HepG2 (cell line): ENCODE data around the gene MAPK10. TPM values are rescaled to one million over a fixed set of nuclear protein-coding genes. Genes with fewer than 3 reads are reported as not detected.

Experiments used
- ATAC-seq: fragments of 200-7000 bp; cut with Tn5 transposase; 3 replicates; pipeline ENCODE4 v1.9.1; 2020; ENCODE audit warnings: mild to moderate bottlenecking, moderate library complexity
- BruUV-seq: library from RNA; stranded (reverse); fragments of 400-500 nt; replicated peaks from 2 replicates; lab custom pipeline; 2021; lab: Mats Ljungman, UMichigan
- CTCF ChIA-PET: fragments of 300-600 bp; formaldehyde crosslinking; extraction: SDS; loops from one replicate; lab custom pipeline; 2021; ENCODE audit warnings: low total read pairs, inconsistent platforms, low intra/inter-chr PET ratio; lab: Yijun Ruan, JAX
- POLR2A ChIA-PET: fragments of 350-600 bp; sonication (Branson Sonifier 250); formaldehyde crosslinking; loops from one replicate; lab custom pipeline; 2020; ENCODE audit warnings: antibody characterized with exemption, inconsistent platforms; lab: Yijun Ruan, JAX
- DNase-seq: peaks from one replicate; pipeline ENCODE4 v3.0.0-alpha.2; 2015; ENCODE audit warnings: low spot score
- FAIRE-seq: peaks from 3 replicates; lab custom pipeline; 2011; peaks lifted over from hg19 to GRCh38; lab: Jason Lieb, UNC
- H2AFZ ChIP-seq: one replicate; pipeline ENCODE4 v1.6.1; 2011; ENCODE audit warnings: low read length, inconsistent platforms
- H3K27ac ChIP-seq: fragments of 300-600 bp; 3 replicates; pipeline ENCODE4 v1.8.0; 2011; ENCODE audit warnings: mixed run types, mild to moderate bottlenecking, mixed read lengths, low read length, inconsistent platforms; ENCODE audit not compliant: insufficient read depth; ENCODE audit errors: extremely low read length
- H3K27me3 ChIP-seq, 2 experiments: fragments of 200-600 bp in 1 of 2; 2 replicates in 1 of 2; 3 replicates in 1 of 2; pipeline versions ENCODE4 v1.6.0 to v1.8.0; 2011; ENCODE audit warnings: low read length in 2 of 2, mild to moderate bottlenecking in 2 of 2, moderate library complexity in 2 of 2, inconsistent platforms in 1 of 2; ENCODE audit not compliant: insufficient read depth in 2 of 2, control insufficient read depth in 1 of 2
- H3K36me3 ChIP-seq, 2 experiments: fragments of 200-600 bp in 1 of 2; replicated peaks in 1 of 2; 2 replicates in 1 of 2; 3 replicates in 1 of 2; pipeline versions ENCODE4 v1.5.1 to v1.8.0; 2011; ENCODE audit warnings: low read length in 2 of 2, inconsistent platforms in 1 of 2; ENCODE audit not compliant: insufficient read depth in 2 of 2, control insufficient read depth in 1 of 2
- H3K4me1 ChIP-seq: 2 replicates; pipeline ENCODE4 v1.5.1; 2012; ENCODE audit warnings: low read length, inconsistent platforms; ENCODE audit not compliant: insufficient read depth
- H3K4me2 ChIP-seq: 2 replicates; pipeline ENCODE4 v1.6.0; 2011; ENCODE audit warnings: low read depth, low read length, inconsistent platforms
- H3K4me3 ChIP-seq, 3 experiments: fragments of 200-600 bp in 1 of 3; sonication (generic), shearing (Covaris generic) in 1 of 3; replicated peaks in 1 of 3; 2 replicates each; pipeline ENCODE4 v1.5.1; 2011 to 2016; ENCODE audit warnings: low read length in 3 of 3, inconsistent platforms in 2 of 3, low read depth in 2 of 3, mild to moderate bottlenecking in 2 of 3, control low read depth in 1 of 3, mixed read lengths in 1 of 3; ENCODE audit not compliant: insufficient read depth in 1 of 3
- H3K79me2 ChIP-seq: one replicate; pipeline ENCODE4 v1.6.1; 2011; ENCODE audit warnings: low read length, inconsistent platforms; ENCODE audit not compliant: insufficient read depth
- H3K9ac ChIP-seq: 2 replicates; pipeline ENCODE4 v1.6.0; 2011; ENCODE audit warnings: mild to moderate bottlenecking, low read depth, low read length, inconsistent platforms; ENCODE audit not compliant: insufficient read depth
- H3K9me3 ChIP-seq: 2 replicates; pipeline ENCODE4 v1.5.1; 2012; ENCODE audit warnings: mild to moderate bottlenecking, low read length
- H4K20me1 ChIP-seq: 2 replicates; pipeline ENCODE4 v1.6.0; 2011; ENCODE audit warnings: inconsistent platforms, mild to moderate bottlenecking, low read length, moderate library complexity; ENCODE audit not compliant: insufficient read depth
- MED1 ChIP-seq: sonication (generic); formaldehyde crosslinking; IDR thresholded peaks from 2 replicates; pipeline ENCODE4 v1.4.0; 2020; ENCODE audit warnings: missing genetic modification reagents
- RFX3 ChIP-seq: IDR thresholded peaks from 2 replicates; pipeline ENCODE4 v1.6.1; 2016; ENCODE audit warnings: missing biosample characterization, missing genetic modification reagents
- SIX1 ChIP-seq: sonication (generic); formaldehyde crosslinking; IDR thresholded peaks from 2 replicates; pipeline ENCODE4 v1.4.0; 2020; ENCODE audit warnings: missing genetic modification reagents, borderline replicate concordance
- SNAI1 ChIP-seq: sonication (generic); formaldehyde crosslinking; IDR thresholded peaks from 2 replicates; pipeline ENCODE4 v1.5.0; 2020; ENCODE audit warnings: mild to moderate bottlenecking, missing genetic modification reagents, borderline replicate concordance
- SP140L ChIP-seq: sonication (generic); formaldehyde crosslinking; IDR thresholded peaks from 2 replicates; pipeline ENCODE4 v1.4.0; 2020; ENCODE audit warnings: missing genetic modification reagents, borderline replicate concordance
- TSC22D2 ChIP-seq: sonication (generic); formaldehyde crosslinking; IDR thresholded peaks from 2 replicates; pipeline ENCODE4 v1.5.1; 2020; ENCODE audit warnings: missing genetic modification reagents, mild to moderate bottlenecking, borderline replicate concordance
- ZC3H4 ChIP-seq: sonication (generic); formaldehyde crosslinking; IDR thresholded peaks from 2 replicates; pipeline ENCODE4 v1.4.0; 2020; ENCODE audit warnings: missing genetic modification reagents, borderline replicate concordance
- WGBS: methylation state at CpG from one replicate; pipeline ENCODE4 v1.1.6; 2017; ENCODE audit warnings: low lambda C conversion rate; 5-methylcytosine and 5-hydroxymethylcytosine counted together
- in situ Hi-C: cut with HindIII; loops from 2 replicates; pipeline ENCODE4 v1.10.0; 2017; ENCODE audit warnings: low pct_unique_long_range_greater_than_20kb; ENCODE audit not compliant: extremely low pct_ligation_motif_present
- intact Hi-C: fragments of 100-400 bp; cut with micrococcal nuclease; formaldehyde crosslinking; loops from one replicate; pipeline ENCODE4 v1.10.0; 2022; ENCODE audit not compliant: unreplicated experiment
- polyA plus RNA-seq, 8 experiments: library from polyadenylated mRNA; depleted of rRNA in 3 of 8; stranded (reverse) in 7 of 8; unstranded in 1 of 8; fragments of >200 nt; fragmentation: Illumina TruSeq in 4 of 8; extraction: Trizol in 4 of 8; gene quantifications; 2 replicates each; pipeline versions ENCODE4 v1.2.1 to v1.2.3, GENCODE V29; 2011 to 2016; ENCODE audit warnings: low read depth in 4 of 8, missing spikeins in 1 of 8, mixed read lengths in 1 of 8; ENCODE audit not compliant: insufficient read depth in 1 of 8
- total RNA-seq, 5 experiments: library from RNA; depleted of rRNA; stranded (reverse); fragments of >200 nt; fragmentation: Illumina TruSeq; extraction: Trizol; gene quantifications; 2 replicates each; pipeline ENCODE4 v1.2.3, GENCODE V29; 2016; ENCODE audit warnings: low read depth in 1 of 5
- TF ChIP-seq, protein P1 (sequence below), 2 experiments: IDR thresholded peaks; 2 replicates each; pipeline ENCODE4 v1.6.1; 2011 to 2012; ENCODE audit warnings: low read length in 2 of 2, borderline replicate concordance in 1 of 2, low read depth in 1 of 2, mild to moderate bottlenecking in 1 of 2, moderate library complexity in 1 of 2
- TF ChIP-seq, protein P2 (sequence below): sonication (generic); formaldehyde crosslinking; IDR thresholded peaks from 2 replicates; pipeline ENCODE4 v1.5.0; 2020; ENCODE audit warnings: mild to moderate bottlenecking, missing genetic modification reagents, borderline replicate concordance

MAPK10 gene
- total and polyA plus RNA-seq, 2 of the 13 experiments (the other 11 are each of a cell fraction or from before 2014, with no cell fraction given): not detected

DNA sequence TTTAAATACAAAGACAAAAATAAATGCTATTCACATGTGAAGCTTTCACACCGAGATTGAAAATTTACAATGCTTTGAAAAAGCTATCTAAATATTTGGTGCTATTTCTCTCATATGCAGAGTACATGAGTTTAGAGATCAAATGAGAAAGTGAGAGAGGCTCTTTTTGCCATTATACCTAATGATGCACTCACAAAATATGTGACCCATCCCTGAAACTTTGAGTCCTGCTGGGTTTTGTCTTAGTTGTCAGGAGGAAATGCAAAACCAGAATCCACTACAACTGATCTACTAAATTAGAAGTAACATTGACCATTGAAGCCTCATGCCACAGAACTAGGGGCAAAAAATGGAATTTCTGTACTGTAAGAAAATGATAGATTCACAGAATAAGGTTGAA, 251.7 kb downstream of the MAPK10 start (continued):
- TF ChIP-seq SNAI1 (no peak), TSC22D2 (CRISPR knock-in tag) (no peak), MED1 (CRISPR knock-in tag) (no peak), RFX3 (CRISPR knock-in tag) (no peak), SIX1 (CRISPR knock-in tag) (no peak)
- TF ChIP-seq, protein P1, sequence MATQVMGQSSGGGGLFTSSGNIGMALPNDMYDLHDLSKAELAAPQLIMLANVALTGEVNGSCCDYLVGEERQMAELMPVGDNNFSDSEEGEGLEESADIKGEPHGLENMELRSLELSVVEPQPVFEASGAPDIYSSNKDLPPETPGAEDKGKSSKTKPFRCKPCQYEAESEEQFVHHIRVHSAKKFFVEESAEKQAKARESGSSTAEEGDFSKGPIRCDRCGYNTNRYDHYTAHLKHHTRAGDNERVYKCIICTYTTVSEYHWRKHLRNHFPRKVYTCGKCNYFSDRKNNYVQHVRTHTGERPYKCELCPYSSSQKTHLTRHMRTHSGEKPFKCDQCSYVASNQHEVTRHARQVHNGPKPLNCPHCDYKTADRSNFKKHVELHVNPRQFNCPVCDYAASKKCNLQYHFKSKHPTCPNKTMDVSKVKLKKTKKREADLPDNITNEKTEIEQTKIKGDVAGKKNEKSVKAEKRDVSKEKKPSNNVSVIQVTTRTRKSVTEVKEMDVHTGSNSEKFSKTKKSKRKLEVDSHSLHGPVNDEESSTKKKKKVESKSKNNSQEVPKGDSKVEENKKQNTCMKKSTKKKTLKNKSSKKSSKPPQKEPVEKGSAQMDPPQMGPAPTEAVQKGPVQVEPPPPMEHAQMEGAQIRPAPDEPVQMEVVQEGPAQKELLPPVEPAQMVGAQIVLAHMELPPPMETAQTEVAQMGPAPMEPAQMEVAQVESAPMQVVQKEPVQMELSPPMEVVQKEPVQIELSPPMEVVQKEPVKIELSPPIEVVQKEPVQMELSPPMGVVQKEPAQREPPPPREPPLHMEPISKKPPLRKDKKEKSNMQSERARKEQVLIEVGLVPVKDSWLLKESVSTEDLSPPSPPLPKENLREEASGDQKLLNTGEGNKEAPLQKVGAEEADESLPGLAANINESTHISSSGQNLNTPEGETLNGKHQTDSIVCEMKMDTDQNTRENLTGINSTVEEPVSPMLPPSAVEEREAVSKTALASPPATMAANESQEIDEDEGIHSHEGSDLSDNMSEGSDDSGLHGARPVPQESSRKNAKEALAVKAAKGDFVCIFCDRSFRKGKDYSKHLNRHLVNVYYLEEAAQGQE (IDR thresholded peaks at IDR 0.05; ENCODE audit: borderline replicate concordance in 1 of 2, low read depth in 1 of 2, low read length in 2 of 2): no peak

DNA sequence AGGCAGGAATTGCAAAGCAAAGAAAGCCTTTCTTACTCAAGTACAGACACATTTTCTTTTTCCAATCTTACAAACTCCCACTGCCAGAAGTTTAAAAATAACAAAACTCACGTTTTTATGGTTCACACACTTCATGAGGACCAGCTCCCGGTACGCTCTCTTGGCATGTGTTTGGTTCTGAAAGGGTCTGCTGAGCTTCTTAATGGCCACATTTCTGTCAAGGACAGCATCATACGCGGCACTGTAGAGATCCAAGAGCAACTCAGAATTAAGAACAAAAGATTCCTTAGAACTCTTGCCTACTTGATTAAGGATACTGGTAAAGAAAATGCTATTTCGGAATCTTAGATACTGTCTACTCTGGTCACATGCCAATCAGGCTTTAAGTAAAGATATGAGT, 252.7 kb downstream of the MAPK10 start:
- no peaks in the 10 kb centered on the region for H3K79me2 ChIP-seq
- no peak for FAIRE-seq
- CTCF ChIA-PET: no interaction called here
- H3K36me3 ChIP-seq: no peaks in the 10 kb centered on the region
- no TSS peak for BruUV-seq
- ATAC-seq: no peak
- intact Hi-C loops (no loop called here), in situ Hi-C loops (no loop called here)
- H3K27ac ChIP-seq: no peak overlapping the region
- no peak overlapping the region for H2AFZ ChIP-seq
- POLR2A ChIA-PET: no interaction called here
- H3K9me3 ChIP-seq: no peaks in the 10 kb centered on the region
- 17% methylated on average over 6 of the region's 6 CpGs for WGBS
- no peak for DNase-seq
- no peaks in the 10 kb centered on the region for H4K20me1 ChIP-seq
- no peaks in the 10 kb centered on the region; a peak in 1 of 5 replicates for H3K27me3 ChIP-seq
- no peak overlapping the region for H3K4me3 ChIP-seq
- peaks cover 15% of the 10 kb centered on the region for H3K4me1 ChIP-seq
- no peak overlapping the region for H3K9ac ChIP-seq
- H3K4me2 ChIP-seq: no peak overlapping the region
- TF ChIP-seq ZC3H4 (CRISPR knock-in tag) (no peak), SP140L (CRISPR knock-in tag) (no peak)
- TF ChIP-seq, protein P2, sequence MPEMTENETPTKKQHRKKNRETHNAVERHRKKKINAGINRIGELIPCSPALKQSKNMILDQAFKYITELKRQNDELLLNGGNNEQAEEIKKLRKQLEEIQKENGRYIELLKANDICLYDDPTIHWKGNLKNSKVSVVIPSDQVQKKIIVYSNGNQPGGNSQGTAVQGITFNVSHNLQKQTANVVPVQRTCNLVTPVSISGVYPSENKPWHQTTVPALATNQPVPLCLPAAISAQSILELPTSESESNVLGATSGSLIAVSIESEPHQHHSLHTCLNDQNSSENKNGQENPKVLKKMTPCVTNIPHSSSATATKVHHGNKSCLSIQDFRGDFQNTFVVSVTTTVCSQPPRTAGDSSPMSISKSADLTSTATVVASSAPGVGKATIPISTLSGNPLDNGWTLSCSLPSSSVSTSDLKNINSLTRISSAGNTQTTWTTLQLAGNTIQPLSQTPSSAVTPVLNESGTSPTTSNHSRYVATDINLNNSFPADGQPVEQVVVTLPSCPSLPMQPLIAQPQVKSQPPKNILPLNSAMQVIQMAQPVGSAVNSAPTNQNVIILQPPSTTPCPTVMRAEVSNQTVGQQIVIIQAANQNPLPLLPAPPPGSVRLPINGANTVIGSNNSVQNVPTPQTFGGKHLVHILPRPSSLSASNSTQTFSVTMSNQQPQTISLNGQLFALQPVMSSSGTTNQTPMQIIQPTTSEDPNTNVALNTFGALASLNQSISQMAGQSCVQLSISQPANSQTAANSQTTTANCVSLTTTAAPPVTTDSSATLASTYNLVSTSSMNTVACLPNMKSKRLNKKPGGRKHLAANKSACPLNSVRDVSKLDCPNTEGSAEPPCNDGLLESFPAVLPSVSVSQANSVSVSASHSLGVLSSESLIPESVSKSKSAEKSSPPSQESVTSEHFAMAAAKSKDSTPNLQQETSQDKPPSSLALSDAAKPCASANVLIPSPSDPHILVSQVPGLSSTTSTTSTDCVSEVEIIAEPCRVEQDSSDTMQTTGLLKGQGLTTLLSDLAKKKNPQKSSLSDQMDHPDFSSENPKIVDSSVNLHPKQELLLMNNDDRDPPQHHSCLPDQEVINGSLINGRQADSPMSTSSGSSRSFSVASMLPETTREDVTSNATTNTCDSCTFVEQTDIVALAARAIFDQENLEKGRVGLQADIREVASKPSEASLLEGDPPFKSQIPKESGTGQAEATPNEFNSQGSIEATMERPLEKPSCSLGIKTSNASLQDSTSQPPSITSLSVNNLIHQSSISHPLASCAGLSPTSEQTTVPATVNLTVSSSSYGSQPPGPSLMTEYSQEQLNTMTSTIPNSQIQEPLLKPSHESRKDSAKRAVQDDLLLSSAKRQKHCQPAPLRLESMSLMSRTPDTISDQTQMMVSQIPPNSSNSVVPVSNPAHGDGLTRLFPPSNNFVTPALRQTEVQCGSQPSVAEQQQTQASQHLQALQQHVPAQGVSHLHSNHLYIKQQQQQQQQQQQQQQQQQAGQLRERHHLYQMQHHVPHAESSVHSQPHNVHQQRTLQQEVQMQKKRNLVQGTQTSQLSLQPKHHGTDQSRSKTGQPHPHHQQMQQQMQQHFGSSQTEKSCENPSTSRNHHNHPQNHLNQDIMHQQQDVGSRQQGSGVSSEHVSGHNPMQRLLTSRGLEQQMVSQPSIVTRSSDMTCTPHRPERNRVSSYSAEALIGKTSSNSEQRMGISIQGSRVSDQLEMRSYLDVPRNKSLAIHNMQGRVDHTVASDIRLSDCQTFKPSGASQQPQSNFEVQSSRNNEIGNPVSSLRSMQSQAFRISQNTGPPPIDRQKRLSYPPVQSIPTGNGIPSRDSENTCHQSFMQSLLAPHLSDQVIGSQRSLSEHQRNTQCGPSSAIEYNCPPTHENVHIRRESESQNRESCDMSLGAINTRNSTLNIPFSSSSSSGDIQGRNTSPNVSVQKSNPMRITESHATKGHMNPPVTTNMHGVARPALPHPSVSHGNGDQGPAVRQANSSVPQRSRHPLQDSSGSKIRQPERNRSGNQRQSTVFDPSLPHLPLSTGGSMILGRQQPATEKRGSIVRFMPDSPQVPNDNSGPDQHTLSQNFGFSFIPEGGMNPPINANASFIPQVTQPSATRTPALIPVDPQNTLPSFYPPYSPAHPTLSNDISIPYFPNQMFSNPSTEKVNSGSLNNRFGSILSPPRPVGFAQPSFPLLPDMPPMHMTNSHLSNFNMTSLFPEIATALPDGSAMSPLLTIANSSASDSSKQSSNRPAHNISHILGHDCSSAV (CRISPR knock-in tag): no peak
